NCI-H1436 treated with DMSO at 0.1 percent for 48 hours (cell line): ENCODE measurements around the gene SOCS1.

ENCODE experiments used
- DNase-seq: peaks from one replicate; lab custom pipeline; 2025; lab: John Stamatoyannopoulos, UW

SOCS1 gene

DNA sequence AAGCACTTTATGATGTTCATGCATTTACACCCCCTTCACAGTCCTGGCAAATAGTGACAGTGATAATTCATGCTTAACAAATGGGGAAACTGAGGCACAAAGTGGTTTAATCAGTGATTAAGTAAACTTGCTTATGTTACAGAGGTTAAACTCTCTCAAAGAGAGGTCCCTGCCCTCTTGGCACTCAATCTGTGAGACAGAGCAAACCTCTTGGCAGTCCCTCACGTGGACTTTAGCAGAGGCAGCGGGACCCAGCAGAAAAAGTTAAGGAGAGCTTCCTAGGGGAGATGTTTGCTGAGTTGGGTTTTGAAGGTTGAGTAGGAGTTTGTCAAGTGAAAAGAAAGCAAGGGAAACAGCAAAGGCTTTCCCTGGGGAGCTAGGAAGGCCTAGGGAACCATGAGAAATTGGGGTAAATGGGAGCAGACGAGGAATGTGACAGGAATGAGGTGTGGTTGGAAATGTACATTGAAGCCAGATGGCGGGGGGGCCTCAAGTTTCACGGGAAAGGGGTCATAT, 10.7 kb downstream of the SOCS1 start:
- DNase-seq = no peak

DNA sequence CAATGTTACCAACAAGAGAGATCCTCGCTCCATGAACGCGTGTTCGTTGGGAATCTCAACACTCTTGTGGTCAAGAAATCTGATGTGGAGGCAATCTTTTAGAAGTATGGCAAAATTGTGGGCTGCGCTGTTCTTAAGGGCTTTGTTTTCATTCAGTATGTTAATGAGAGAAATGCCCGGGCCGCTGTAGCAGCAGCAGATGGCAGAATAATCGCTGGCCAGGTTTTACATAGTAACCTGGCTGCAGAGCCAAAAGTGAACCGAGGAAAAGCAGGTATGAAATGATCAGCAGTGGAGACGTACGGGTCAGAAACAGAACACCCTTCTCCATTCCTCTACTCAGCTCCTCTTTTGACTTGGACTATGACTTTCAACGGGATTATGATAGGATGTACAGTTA, 13.3 kb downstream of the SOCS1 start:
- DNase-seq = no peak

DNA sequence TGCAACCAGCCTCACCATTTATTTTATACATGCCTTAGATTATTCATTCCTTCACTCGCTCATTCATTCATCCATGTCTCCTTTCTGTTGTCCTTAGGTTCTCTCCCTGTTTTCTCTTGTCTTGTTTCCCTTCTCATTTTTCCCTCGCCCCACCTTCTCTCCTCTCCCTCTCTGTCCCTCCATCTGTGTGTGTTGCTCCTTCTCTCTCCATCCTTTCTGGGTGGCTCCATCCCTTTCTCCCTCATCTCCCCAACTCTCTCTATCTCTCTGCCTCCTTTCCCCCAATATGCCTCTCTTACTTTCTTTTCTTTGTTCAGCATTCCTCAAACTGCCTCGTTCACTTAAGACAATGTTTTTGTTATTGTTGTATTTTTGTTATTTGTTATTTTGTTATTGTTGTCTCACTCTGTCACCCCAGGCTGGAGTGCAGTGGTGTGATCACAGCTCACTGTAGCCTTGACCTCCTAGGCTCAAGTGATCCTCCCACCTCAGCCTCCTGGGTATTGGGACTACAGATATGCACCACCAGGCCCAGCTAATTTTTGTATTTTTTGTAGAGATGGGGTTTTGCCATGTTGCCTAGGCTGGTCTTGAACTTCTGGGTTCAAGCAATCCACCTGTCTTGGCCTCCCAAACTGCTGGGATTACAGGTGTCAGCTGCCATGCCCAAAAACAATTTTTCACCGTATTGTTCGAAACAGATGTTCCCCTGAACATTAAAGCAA, 14.4 kb downstream of the SOCS1 start:
- no peak for DNase-seq

DNA sequence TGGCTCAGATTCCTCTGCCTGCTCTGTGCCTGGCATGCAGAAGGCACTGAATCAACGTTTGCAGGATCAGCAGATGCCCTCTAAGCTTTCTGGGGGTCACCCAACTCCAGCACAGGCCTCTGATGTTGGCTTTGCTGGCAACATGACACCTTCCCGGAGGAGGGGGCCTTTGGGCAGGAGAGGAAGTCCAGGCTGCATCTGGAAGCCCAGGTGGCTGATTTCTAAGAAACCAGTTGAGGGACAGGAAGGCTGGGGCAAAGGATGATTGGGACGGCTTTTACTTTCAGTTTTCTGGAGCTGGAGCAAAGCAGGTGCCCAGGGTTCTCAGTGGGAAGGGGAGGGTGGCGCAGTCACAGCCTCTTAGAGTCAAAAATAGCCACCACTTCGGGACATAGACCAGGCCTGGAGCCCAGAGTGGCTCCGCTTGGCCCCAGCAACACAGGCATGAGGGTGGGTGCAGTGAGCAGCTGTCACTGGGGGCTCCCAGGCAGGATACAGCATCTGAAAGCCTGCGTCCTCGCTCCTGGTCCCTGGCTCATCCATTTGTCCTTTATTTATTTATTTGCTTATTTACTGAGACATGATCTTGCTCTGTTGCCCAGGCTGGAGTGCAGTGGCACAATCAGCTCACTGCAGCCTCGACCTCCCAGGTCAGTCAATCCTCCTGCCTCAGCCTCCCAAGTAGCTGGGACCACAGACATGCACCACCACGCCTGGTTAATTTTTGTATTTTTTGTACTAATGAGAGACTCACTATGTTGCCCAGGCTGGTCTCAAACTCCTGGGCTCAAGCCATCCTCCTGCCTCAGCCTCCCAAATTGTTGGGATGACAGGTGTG, 15.1 kb downstream of the SOCS1 start:
- no peak for DNase-seq

DNA sequence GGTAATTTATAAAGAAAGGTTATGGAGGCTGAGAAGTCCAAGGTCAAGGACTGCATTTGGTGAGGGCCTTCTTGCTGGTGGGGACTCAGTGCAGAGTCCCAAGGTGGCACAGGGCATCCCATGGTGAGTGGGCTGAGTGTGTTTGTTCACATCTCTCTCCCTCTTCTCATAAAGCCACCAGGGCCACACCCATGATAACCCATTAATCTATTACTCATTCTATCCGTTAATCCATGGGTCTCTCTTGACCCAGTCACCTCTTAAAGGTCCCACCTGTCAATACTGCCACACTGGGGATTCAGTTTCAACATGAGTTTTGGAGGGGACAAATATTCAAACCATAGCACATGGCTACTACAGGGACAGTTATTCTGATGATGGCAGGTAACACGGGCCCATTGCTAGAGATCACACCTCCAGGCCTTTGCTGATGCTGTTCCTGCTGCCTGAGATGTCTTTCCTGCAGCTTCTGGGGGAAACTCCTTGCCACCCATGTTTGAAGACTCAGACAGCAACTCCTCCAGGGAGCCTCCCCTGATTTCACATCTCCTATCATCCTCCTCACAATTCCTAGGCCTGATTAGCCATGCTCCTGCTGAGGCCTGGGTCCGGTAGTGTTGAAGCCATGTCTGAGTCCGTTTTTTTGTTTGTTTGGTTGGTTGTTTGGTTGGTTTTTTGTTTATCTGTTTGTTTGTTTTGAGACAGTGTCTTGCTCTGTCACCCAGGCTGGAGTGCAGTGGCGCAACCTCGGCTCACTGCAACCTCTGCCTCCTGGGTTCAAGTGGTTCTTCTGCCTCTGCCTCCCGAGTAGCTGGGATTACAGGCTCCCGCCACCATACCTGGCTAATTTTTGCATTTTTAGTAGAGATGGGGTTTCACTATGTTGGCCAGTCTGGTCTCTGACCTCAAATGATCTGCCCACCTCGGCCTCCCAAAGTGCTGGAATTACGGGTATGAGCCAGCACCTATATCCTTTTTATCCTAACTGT, 16.1 kb downstream of the SOCS1 start:
- no peak for DNase-seq

DNA sequence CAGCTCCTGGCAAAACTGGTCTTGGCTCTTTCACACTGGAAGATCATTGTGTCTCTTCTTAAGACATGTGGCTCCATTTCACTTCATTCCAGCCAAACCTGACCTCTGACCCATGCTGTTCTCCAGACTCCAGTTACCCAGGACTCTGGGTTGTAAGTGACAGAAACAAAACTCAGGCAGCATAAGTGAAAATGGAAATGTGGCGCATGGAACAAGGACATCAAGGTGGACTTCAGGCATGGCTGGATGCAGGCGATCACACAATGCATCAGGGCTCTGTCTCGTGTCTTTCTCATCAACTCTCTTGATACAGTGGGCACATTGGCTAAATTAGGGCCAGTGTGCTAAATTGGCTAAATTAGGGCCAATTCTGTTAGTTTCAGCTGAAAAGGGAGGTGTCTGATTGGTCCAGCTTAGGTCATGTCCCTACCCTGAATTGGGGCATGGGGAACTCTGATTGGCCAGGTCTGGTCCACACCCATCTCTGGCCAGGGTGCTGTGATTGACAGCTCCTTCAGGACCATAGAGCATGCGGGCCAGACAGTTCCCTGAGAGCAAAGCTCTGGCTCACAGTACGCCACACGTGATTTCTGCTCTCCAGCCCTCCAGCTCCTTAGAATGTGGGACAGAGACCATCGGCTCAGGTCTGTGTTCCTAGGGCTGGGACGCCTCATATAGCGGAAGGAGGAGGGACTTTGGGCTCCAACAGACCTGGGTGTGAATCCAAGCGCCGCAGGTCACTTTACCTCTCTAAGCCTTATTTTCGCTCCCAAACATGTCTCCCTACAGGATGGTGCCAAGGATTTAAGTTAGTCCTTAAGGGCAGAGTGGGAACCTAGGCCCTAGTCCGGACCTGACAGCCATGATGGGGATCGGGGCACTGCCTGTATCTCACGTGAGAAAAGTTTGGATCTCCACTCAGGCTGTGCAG, 17.5 kb downstream of the SOCS1 start:
- no peak for DNase-seq

DNA sequence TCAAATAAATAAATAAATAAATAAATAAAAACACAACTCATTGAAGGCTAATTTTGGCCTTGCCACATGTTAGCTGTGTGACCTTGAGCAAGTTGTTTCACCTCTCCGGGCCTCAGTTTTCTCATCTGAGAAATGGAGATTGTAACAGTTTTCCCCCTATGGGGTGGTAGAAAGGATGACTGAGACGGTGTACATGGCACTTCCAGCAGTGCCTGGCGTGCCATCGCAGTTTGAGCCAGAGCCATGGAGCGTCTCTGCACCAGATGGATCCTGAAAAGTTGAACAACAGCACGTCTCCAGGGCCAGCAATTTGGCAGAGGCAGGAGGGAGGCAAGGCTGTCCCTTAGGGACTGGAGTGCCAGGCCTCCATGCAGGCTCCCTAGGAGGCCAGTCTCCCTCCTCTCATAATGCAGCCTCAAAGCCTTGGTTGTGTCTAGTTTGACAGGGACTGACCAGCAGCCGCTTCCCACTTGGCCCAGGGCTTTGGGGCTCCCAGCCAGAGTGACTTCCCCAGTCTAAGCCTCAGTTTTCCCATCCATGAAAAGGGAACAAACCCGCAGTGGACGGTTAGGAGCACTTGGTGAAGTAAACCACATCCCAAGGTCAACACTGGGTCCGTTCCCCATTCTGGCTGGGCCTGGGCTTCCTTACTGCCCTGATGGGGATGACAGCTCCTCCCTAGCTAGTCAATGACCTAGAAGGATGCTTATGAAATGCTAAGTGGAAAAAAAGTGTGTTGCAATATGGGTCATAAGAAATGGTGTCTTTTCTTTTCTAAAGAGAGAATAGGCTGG, 19.3 kb downstream of the SOCS1 start:
- no peak for DNase-seq

DNA sequence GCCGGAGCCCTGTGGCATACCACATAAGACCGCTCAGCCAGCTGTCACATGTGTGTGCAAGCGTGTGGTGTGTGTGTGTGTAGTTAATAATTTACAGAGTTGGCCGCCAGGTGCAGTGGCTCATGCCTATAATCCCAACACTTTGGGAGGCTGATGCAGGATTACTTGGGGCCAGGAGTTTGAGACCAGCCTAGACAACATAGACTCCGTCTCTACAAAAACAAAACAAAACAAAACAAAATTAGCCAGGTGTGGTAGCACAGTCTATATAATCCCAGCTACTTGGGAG, 20.4 kb downstream of the SOCS1 start:
- no peak for DNase-seq

DNA sequence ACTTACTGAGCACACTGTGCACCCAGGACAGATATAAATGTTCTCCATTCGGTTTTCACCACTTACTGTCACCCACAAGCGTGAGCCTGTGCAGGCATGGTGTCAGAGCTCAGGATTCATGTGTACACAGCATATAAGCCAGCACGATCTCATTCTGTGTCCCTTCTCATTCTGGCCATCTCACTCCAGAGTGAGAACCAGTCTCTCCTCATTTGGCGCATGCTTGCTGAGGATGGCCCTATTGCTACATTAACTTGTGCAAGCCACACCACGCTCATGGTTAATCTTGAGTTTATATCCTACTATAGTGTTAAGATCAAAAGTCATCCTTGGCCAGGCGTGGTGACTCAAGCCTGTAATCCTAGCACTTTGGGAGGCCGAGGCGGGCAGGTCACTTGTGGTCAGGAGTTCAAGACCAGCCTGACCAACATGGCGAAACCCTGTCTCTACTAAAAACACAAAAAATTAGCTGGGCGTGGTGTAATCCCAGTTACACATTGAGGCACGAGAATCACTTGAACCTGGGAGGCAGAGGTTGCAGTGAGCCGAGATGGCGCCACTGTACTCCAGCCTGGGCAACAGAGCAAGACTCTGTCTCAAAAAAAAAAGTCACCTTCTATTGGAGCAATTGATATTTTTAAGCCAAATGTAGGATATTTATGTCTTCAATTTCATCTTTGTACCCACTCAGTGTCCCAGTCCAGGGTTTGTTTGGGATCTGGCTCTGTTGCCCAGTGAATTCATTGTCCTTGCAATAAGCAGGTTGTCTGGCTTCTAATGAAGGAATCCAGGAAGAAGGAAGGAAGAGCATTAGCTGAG, 20.9 kb downstream of the SOCS1 start:
- DNase-seq = no peak

DNA sequence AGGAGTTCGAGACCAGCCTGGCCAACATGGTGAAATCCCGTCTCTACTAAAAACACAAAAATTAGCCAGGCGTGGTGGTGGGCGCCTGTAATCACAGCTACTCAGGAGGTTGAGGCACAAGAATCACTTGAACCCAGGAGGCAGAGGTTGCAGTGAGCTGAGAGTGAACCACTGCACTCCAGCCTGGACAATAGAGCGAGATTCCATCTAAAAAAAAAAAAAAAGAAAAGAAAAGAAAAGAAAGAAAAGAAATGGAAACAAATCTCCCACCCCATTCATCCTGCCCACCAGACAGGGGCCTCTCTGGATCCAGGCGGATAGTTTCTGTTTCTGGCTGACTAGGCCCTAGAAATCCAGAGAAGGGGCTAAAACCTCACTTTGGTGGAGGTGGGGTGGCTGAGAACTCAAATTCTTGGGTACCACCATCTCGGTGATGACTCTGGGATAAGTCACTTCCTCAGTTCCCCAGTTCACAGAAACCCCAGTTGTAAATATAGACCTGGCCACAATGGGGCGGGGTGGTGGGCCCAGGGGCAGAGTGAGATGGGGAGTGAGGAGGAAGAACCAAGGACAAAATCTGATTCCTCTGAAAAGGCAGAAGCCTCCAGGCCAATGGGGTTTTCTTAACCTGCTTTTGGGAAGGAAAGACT, 22.2 kb downstream of the SOCS1 start:
- no peak for DNase-seq

DNA sequence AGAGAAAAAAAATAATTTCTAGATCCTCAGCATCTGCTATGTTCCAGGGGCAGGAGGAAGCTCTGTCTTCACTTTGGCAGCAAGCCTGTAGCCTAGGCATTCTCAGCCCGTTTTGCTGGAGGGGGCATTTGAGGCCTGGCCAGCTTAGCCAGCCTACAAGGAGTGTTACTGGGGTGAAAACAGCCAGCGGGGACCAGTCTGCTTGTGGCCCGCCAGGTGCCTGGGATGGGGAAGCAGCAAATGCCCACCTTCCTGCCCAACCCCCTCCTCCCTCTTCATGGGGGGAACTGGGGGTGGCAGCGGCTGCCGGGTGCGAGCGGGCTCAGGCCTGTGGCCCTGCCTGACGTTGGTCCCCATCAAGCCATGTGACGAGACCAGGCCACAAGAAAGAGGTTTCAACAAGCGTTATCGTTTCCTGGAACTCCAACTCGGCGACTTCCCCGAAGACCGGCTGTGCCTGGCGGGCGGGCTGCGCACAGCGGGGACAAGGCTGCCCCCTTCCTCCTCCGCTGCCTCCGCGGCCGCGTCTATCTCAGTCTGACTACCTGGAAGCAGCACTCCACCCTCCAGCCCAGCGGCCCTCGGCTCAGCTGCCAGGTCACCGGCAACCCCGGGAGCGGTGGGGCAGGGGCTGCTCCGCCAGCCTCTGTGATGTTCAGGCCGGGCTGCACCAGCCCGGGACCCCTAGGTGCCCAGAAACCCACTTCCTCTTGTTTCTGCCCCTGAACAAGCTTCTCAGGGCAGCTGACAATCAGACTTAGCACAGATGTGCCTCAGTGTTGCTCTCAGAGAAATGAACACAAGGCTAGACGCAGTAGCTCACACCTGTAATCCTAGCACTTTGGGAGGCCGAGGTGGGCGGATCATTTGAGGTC, 22.9 kb downstream of the SOCS1 start:
- no peak for DNase-seq

DNA sequence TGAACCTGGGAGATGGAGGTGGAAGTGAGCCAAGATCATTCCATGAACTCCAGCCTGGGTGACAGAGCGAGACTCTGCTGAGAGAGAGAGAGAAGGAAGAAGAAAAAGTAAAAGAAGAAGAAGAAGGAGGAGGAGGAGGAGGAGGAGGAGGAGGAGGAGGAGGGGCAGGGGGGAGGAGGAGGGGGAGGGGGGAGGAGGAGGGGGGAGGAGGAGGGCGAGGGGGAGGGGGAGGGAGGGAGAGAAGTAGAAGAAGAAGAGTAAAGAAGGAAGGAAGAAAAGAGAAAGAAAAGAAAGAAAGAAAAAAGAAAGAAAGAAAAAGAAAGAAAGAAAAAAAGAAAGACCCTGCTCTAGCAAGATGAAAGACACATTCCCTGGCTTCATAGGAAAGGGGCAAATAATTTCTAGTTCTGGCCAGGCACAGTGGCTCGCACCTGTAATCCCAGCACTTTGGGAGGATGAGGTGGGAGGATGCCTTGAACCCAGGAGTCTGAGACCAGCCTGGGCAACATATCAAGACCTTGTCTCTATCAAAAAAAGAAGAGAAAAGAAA, 23.6 kb downstream of the SOCS1 start:
- no peak for DNase-seq

DNA sequence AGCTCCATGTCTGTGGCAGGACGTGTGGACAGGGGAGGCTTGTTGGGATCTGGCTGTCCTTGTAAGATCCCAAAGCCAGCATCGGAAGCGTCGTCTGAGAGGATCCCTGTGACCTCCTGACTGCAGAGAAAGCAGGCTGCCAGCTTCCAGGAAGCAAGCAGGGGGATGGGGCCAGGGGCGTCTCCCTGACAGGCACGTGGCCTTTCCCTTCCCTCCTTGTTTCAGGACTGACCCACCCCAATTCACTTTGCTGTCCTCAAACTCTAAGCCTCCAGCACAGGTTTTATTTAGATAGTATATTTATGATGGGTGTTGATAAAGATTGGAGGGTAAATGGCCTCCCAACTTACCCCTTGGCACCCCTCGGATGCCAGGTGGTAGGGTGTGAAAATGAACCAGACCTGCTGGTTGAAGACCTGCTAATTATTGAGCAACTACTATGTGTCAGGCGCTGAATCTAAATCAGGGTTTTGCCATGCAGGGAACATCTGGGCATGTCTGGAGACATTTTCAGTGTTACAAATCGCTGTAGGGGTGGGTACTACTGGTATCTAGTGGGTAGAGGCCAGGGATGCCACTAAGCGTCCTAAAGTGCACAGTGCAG, 24.5 kb downstream of the SOCS1 start:
- DNase-seq = no peak

DNA sequence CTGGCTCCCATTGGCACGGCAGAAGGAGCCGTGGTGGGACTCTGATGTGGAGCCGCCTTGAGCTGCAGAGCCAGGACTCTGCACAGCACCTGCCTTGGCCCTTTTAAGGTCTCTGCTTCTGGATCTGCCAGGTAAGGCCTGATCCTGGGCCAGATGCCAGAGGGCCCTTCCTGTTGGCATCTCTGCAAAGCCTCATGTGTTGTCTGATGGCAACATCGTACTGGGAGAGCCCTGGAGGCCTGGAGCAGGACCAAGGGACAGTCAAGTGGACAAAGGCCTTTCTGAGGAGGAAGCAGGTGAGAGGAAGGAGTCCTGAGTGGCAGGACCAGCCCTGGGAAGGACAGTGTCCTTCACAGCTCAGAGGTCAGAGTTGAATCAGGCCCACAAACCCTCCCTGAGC, 26.1 kb downstream of the SOCS1 start:
- no peak for DNase-seq

DNA sequence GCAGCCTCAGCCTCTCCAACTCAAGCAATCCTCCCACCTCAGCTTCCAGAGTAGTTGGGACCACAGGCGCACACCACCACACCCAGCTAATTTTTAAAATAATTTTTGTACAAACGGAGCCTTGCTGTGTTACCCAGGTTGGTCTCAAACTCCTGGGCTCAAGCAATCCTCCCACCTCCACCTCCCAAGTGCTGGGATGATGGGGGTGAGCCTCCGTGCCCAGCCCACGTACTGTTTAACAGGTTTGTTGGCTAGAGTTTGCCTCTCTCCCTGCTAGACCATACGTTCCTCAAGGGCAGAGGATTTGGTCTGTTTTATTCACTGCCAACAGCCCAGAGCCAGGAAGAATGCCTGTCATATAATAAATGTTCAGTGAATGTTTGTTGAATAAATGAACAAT, 26.6 kb downstream of the SOCS1 start:
- no peak for DNase-seq

DNA sequence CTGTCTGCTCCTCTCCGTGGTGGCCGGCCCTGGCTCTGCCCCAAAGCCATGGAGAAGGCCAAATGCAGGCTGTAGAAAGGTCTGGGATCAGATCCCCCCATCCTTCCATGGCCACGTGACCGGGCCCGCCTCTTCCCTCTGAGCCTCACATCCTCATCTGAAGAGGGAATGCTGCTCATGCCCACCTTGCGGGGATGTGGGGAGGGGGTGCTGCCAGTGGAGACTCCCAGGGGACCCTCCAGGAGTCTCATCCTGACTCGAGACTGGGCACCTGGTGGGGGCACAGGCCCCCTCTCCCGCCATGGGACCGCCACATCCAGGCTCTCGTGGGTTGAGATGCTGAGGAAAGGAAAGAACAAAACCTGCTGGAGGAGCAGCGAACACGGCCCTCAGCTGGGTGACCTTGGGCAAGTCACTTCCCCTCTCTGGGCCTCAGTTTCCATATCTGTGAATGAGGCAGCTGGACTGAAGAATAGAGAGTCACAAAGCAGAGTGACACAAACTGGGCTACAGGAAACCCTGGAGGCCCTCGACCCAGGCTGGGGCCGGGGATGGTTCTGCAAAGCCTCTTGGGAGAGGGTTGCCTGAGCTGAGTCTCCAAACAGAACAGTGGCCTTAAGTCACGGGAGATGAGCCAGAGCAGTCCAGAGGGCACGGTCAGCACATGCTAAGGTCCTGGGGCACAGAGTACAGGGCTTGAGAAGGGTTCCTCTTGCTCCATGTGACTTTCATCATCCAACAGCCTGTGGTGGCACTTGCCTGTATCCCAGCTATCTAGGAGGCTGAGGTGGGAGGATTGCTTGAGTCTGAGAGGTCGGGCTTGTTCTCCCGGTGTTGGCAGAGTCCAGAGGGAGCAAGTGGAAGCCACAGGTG, 30.1 kb downstream of the SOCS1 start:
- no peak for DNase-seq
